ENCODE data around the gene MTX1. TPM values are rescaled to one million over a fixed set of nuclear protein-coding genes. Genes with fewer than 3 reads are reported as not detected.
A peak's percentile ranks its signal among the peaks of the same experiment; 100 is the strongest.

MTX1 gene
- total and polyA plus RNA-seq, 2 experiments from 2014 or later: 77.7 to 106 TPM

- peaks cover 40% of the 10 kb centered on the region for H3K27me3 Mint-ChIP-seq (ENCODE audit: insufficient read depth, low read depth, poor library complexity)
- peak overlapping the region; percentile 97 for H3K4me3 Mint-ChIP-seq
- peaks cover 9% of the 10 kb centered on the region for H3K36me3 ChIP-seq (ENCODE audit: insufficient read depth)
- peak overlapping the region; percentile 95; the same call in 1 of the 2 replicates for H2AFZ ChIP-seq
- H3K36me3 Mint-ChIP-seq (ENCODE audit: low read depth): peaks cover 28% of the 10 kb centered on the region
- H3K27ac Mint-ChIP-seq: peak overlapping the region; percentile 99; the same call in 1 of the 2 replicates
- H3K4me3 ChIP-seq: peak overlapping the region; percentile 99
- TF ChIP-seq CTCF (conservative IDR thresholded peaks at IDR 0.05; ENCODE audit: low read depth in 2 of 2) (no peak), CREB1 (CRISPR knock-in tag; IDR thresholded peaks at IDR 0.05; ENCODE audit: low read depth) (0 out of 2 replicates have a peak, but pooled peaks have one; percentile 22), POLR2AphosphoS5 (IDR thresholded peaks at IDR 0.05; ENCODE audit: low read depth) (0 out of 2 replicates have a peak, but pooled peaks have one; percentile 31), ZNF331 (CRISPR knock-in tag; IDR thresholded peaks at IDR 0.05; ENCODE audit: low read depth) (no peak)
- TF ChIP-seq, protein P1, sequence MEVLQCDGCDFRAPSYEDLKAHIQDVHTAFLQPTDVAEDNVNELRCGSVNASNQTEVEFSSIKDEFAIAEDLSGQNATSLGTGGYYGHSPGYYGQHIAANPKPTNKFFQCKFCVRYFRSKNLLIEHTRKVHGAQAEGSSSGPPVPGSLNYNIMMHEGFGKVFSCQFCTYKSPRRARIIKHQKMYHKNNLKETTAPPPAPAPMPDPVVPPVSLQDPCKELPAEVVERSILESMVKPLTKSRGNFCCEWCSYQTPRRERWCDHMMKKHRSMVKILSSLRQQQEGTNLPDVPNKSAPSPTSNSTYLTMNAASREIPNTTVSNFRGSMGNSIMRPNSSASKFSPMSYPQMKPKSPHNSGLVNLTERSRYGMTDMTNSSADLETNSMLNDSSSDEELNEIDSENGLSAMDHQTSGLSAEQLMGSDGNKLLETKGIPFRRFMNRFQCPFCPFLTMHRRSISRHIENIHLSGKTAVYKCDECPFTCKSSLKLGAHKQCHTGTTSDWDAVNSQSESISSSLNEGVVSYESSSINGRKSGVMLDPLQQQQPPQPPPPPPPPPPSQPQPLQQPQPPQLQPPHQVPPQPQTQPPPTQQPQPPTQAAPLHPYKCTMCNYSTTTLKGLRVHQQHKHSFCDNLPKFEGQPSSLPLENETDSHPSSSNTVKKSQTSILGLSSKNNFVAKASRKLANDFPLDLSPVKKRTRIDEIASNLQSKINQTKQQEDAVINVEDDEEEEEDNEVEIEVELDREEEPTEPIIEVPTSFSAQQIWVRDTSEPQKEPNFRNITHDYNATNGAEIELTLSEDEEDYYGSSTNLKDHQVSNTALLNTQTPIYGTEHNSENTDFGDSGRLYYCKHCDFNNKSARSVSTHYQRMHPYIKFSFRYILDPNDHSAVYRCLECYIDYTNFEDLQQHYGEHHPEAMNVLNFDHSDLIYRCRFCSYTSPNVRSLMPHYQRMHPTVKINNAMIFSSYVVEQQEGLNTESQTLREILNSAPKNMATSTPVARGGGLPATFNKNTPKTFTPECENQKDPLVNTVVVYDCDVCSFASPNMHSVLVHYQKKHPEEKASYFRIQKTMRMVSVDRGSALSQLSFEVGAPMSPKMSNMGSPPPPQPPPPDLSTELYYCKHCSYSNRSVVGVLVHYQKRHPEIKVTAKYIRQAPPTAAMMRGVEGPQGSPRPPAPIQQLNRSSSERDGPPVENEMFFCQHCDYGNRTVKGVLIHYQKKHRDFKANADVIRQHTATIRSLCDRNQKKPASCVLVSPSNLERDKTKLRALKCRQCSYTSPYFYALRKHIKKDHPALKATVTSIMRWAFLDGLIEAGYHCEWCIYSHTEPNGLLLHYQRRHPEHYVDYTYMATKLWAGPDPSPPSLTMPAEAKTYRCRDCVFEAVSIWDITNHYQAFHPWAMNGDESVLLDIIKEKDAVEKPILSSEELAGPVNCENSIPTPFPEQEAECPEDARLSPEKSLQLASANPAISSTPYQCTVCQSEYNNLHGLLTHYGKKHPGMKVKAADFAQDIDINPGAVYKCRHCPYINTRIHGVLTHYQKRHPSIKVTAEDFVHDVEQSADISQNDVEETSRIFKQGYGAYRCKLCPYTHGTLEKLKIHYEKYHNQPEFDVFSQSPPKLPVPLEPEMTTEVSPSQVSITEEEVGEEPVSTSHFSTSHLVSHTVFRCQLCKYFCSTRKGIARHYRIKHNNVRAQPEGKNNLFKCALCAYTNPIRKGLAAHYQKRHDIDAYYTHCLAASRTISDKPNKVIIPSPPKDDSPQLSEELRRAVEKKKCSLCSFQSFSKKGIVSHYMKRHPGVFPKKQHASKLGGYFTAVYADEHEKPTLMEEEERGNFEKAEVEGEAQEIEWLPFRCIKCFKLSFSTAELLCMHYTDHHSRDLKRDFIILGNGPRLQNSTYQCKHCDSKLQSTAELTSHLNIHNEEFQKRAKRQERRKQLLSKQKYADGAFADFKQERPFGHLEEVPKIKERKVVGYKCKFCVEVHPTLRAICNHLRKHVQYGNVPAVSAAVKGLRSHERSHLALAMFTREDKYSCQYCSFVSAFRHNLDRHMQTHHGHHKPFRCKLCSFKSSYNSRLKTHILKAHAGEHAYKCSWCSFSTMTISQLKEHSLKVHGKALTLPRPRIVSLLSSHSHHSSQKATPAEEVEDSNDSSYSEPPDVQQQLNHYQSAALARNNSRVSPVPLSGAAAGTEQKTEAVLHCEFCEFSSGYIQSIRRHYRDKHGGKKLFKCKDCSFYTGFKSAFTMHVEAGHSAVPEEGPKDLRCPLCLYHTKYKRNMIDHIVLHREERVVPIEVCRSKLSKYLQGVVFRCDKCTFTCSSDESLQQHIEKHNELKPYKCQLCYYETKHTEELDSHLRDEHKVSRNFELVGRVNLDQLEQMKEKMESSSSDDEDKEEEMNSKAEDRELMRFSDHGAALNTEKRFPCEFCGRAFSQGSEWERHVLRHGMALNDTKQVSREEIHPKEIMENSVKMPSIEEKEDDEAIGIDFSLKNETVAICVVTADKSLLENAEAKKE (CRISPR knock-in tag; IDR thresholded peaks at IDR 0.05): no peak
- ATAC-seq (peak; percentile 11), DNase-seq (ENCODE audit: low spot score) (peak; percentile 90)
- peak overlapping the region; percentile 91 for H3K4me2 ChIP-seq
- H3K79me2 ChIP-seq (replicated peaks; ENCODE audit: insufficient read depth): peaks cover 23% of the 10 kb centered on the region
- peaks cover 24% of the 10 kb centered on the region for H3F3A ChIP-seq (replicated peaks; ENCODE audit: low read depth)
- H4K20me1 ChIP-seq (replicated peaks; ENCODE audit: insufficient read depth): 0 out of 2 replicates have a peak, but pooled peaks cover 2% of the 10 kb centered on the region
- H3K4me1 ChIP-seq (ENCODE audit: insufficient read depth): peaks cover 19% of the 10 kb centered on the region
- H3K9me3 Mint-ChIP-seq: peaks cover 6% of the 10 kb centered on the region; the same call in 1 of the 3 replicates
- no peaks in the 10 kb centered on the region for H3K27me3 ChIP-seq (ENCODE audit: insufficient read depth)
- peaks cover 33% of the 10 kb centered on the region for H3K4me1 Mint-ChIP-seq
- H3K27ac ChIP-seq (ENCODE audit: low read depth): peak overlapping the region; percentile 96
- H3K9me2 ChIP-seq (ENCODE audit: insufficient read depth): no peaks in the 10 kb centered on the region
Observed at GRCh38 chr1:155192346-155193274, 15.9 kb upstream of the MTX1 start.
